MM.1S (cell line): ENCODE measurements around the gene DIPK1B.

Source experiments
- EZH2phosphoT487 ChIP-seq: fragments of 300-600 bp; sonication (generic); IDR thresholded peaks from 2 replicates; pipeline ENCODE4 v1.6.1; 2018; ENCODE audit warnings: antibody characterized with exemption, low read length
- TF ChIP-seq, protein P1 (sequence below): fragments of 300-600 bp; sonication (generic); IDR thresholded peaks from 2 replicates; pipeline ENCODE4 v1.5.1; 2016; ENCODE audit warnings: antibody characterized with exemption, low read length, mixed read lengths

- TF ChIP-seq, protein P1, sequence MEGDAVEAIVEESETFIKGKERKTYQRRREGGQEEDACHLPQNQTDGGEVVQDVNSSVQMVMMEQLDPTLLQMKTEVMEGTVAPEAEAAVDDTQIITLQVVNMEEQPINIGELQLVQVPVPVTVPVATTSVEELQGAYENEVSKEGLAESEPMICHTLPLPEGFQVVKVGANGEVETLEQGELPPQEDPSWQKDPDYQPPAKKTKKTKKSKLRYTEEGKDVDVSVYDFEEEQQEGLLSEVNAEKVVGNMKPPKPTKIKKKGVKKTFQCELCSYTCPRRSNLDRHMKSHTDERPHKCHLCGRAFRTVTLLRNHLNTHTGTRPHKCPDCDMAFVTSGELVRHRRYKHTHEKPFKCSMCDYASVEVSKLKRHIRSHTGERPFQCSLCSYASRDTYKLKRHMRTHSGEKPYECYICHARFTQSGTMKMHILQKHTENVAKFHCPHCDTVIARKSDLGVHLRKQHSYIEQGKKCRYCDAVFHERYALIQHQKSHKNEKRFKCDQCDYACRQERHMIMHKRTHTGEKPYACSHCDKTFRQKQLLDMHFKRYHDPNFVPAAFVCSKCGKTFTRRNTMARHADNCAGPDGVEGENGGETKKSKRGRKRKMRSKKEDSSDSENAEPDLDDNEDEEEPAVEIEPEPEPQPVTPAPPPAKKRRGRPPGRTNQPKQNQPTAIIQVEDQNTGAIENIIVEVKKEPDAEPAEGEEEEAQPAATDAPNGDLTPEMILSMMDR, result no peak
- no peak for TF ChIP-seq EZH2phosphoT487
These were observed 23.6 kb downstream of the DIPK1B start for GRCh38 chr9:136735812-136736480.
